ENCODE results near the gene TLR10.
"Not testable (repeated sequence)": the region's sequence is repeated elsewhere in the genome, so short reads cannot be mapped to it uniquely, and the experiment has no call there.

The TLR10 gene

GRCh38 chr4:38803833-38804653 lies 21.3 kb upstream of the TLR10 start:
- no peak for DNase-seq (ENCODE audit: low read depth)
- H3K4me3 ChIP-seq (ENCODE audit: low read depth, low read length): no peak overlapping the region

GRCh38 chr4:38802561-38803355 lies 20.0 kb upstream of the TLR10 start:
- DNase-seq (ENCODE audit: low read depth): no peak
- no peak overlapping the region for H3K4me3 ChIP-seq (ENCODE audit: low read depth, low read length)

- no peak overlapping the region for H3K4me3 ChIP-seq (ENCODE audit: low read depth, low read length)
- peak; percentile 38 for DNase-seq (ENCODE audit: low read depth)
Observed at GRCh38 chr4:38800961-38801450, 18.2 kb upstream of the TLR10 start.

GRCh38 chr4:38800366-38800765 lies 17.6 kb upstream of the TLR10 start:
- no peak overlapping the region for H3K4me3 ChIP-seq (ENCODE audit: low read depth, low read length)
- DNase-seq (ENCODE audit: low read depth): no peak

GRCh38 chr4:38795087-38795486 lies 12.3 kb upstream of the TLR10 start:
- DNase-seq (ENCODE audit: low read depth): no peak
- no peak overlapping the region for H3K4me3 ChIP-seq (ENCODE audit: low read depth, low read length)

GRCh38 chr4:38794051-38794450 lies 11.3 kb upstream of the TLR10 start:
- no peak for DNase-seq (ENCODE audit: low read depth)
- H3K4me3 ChIP-seq (ENCODE audit: low read depth, low read length): no peak overlapping the region

GRCh38 chr4:38791010-38791409 lies 8.2 kb upstream of the TLR10 start:
- no peak for DNase-seq (ENCODE audit: low read depth)
- H3K4me3 ChIP-seq (ENCODE audit: low read depth, low read length): no peak overlapping the region

GRCh38 chr4:38788317-38788716 lies 5.5 kb upstream of the TLR10 start:
- DNase-seq (ENCODE audit: low read depth): no peak
- no peak overlapping the region for H3K4me3 ChIP-seq (ENCODE audit: low read depth, low read length)

GRCh38 chr4:38787693-38788092 lies 4.9 kb upstream of the TLR10 start:
- DNase-seq (ENCODE audit: low read depth): no peak
- H3K4me3 ChIP-seq (ENCODE audit: low read depth, low read length): no peak overlapping the region

GRCh38 chr4:38785901-38786402 lies 3.2 kb upstream of the TLR10 start:
- no peak for DNase-seq (ENCODE audit: low read depth)
- H3K4me3 ChIP-seq (ENCODE audit: low read depth, low read length): no peak overlapping the region

- no peak for DNase-seq (ENCODE audit: low read depth)
- no peak overlapping the region for H3K4me3 ChIP-seq (ENCODE audit: low read depth, low read length)
Observed at GRCh38 chr4:38785041-38785790, 2.4 kb upstream of the TLR10 start.

GRCh38 chr4:38784141-38784540 lies 1.4 kb upstream of the TLR10 start:
- no peak for DNase-seq (ENCODE audit: low read depth)
- no peak overlapping the region for H3K4me3 ChIP-seq (ENCODE audit: low read depth, low read length)

GRCh38 chr4:38783109-38783460 lies 295 bp upstream of the TLR10 start:
- DNase-seq (ENCODE audit: low read depth): no peak

GRCh38 chr4:38781854-38782261 lies 932 bp downstream of the TLR10 start:
- no peak for DNase-seq (ENCODE audit: low read depth)
- no peak overlapping the region for H3K4me3 ChIP-seq (ENCODE audit: low read depth, low read length)

More at GRCh38 chr4:38783109-38783460, 295 bp upstream of the TLR10 start:
- H3K4me3 ChIP-seq (ENCODE audit: low read depth, low read length): no peak overlapping the region

- H3K4me3 ChIP-seq (ENCODE audit: low read depth, low read length): no peak overlapping the region
- no peak for DNase-seq (ENCODE audit: low read depth)
Observed at GRCh38 chr4:38780833-38781484, 1.8 kb downstream of the TLR10 start.

- H3K4me3 ChIP-seq (ENCODE audit: low read depth, low read length): no peak overlapping the region
- DNase-seq (ENCODE audit: low read depth): no peak
Observed at GRCh38 chr4:38779790-38780189, 3.0 kb downstream of the TLR10 start.

- DNase-seq (ENCODE audit: low read depth); H3K4me3 ChIP-seq (ENCODE audit: low read depth, low read length): not testable (repeated sequence)
Observed at GRCh38 chr4:38777925-38778324, 4.9 kb downstream of the TLR10 start.

- DNase-seq (ENCODE audit: low read depth): no peak
- H3K4me3 ChIP-seq (ENCODE audit: low read depth, low read length): no peak overlapping the region
Observed at GRCh38 chr4:38775326-38775725, 7.5 kb downstream of the TLR10 start.
